GM12801 (cell line): ENCODE data around the gene SYCE3.

Experiments
- CTCF ChIP-seq: IDR thresholded peaks from one replicate; pipeline ENCODE4 v1.5.1; 2011; ENCODE audit warnings: control low read depth; ENCODE audit not compliant: insufficient read length; ENCODE audit errors: extremely low read depth

SYCE3 gene

DNA sequence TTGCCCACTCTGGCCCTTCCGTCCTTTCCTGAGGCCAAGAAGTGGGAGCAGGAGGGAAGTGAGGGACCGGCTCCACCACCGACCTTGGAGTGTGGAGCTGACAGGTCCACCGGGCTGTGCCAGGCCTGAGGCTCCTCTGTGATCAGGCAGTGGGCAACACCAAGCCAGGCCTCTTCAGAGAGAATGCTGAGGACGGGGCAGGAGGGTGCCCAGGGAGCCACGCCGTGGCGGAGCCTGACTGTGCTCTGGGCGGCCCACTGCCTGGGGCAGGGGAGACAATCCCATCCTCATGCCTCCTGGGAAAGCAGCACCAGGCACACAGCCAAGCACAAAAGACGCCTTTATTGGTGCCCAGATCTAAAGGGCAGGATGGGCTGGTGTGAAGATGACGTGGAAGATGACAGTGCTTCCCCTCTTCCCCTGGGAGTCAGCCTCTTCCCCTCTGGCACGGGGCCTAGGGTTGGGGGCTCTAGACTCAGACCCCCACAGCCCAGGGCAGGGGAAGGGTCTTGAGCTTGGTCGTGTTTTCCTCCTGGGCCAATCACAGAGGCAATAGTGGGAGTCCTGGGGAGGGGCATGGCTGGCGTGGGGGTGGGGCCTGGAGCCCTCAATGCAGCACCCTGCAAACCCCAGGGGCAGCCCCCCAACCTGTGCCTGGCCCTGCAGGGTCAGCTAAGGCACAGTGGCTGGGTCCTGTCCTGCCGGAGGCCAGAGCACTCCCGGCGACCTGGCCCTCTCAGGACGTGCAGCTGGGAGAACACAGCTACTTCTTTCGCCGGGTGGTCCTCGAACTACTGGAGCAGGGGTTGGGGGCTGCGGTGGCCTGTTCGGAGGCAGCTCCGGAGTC lies 59.9 kb downstream of the SYCE3 start:
- TF ChIP-seq CTCF: no peak

GRCh38 chr22:50502096-50502495 lies 60.6 kb downstream of the SYCE3 start:
- no peak for TF ChIP-seq CTCF
